Measurements from ENCODE around the gene ARHGEF37. TPM values are rescaled to one million over a fixed set of nuclear protein-coding genes. Genes with fewer than 3 reads are reported as not detected.

Gene ARHGEF37
- total and polyA plus RNA-seq, 2 donors (not counting 1 experiment from before 2014, with no cell fraction given): 0.31 to 5.3 TPM

DNA sequence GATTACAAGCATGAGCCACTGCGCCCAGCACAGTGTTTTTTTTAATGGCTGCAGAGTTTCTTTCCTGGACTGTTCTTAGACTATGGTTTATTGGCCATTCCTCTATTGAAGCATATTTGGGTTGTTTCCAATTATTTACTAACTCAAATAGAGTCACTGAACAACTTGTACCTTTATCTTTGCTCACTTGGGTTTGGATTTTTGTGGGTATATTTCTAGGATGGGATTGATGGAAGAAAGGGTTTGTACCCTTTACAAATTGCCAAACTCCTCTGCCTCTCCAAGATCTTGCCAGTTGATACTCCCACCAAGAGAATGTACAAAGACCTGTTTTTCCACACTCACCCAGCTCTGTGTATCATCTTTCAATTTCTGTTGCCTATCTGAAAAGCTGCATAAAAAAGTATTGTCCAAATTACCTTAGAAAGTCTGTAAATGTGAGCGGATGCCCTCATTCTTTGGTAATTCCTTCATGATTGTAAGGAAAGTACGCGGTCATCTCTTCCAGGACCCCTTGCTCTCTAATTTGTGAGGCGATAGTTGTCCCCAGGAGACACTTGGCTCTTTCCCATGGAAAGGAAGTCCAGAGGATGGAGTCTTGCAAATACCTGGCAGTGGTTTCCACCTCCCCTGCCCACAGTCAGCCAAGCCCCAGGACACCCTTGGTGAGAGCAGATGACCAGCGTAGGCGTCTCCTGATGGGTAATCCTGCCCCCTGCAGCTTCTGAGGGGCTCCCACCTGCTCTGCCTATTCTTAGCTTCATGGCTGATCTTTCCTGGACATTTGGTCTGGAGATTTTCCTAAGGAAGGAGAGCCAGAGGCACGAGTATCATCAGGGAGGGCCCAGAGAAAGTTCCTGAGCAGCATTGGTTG, 33.0 kb downstream of the ARHGEF37 start:
- no peak overlapping the region for H2AFZ ChIP-seq (ENCODE audit: low read length)

DNA sequence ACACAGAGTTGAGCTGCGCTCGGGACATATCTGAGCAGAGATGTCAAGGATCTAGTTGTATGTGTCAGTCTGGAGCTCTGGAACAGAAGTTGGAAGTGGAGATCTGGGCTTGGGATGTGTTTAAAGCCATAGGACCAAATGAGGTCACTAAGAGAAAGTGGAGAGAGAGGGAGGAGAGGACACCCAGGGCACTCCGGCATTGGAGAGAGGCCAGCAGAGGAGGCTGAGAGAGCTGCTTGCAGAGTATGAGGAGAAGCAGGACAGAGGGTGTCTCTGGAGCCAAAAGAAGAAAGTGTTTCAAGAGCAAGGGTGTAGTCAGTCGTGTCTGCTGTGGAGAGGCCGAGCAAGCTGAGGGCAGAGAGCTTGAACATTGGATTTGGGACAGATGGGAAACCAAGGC, 34.7 kb downstream of the ARHGEF37 start:
- Histone ChIP-seq H3K4me2 (ENCODE audit: extremely low read depth, insufficient read depth, low read length) (no peak overlapping the region), H3K9me3 (ENCODE audit: control insufficient read depth, insufficient read depth, low read depth, low read length) (no peaks in the 10 kb centered on the region), H3K79me2 (ENCODE audit: control insufficient read depth, insufficient read depth, low read length) (no peaks in the 10 kb centered on the region), H2AFZ (ENCODE audit: low read length) (no peak overlapping the region), H3K36me3 (ENCODE audit: control insufficient read depth, insufficient read depth, low read length) (no peaks in the 10 kb centered on the region), H3K27ac (ENCODE audit: insufficient read depth, low read length) (no peak overlapping the region), H3K9ac (ENCODE audit: insufficient read depth, low read length) (no peak overlapping the region), H3K27me3 (ENCODE audit: control insufficient read depth, insufficient read depth, low read length) (no peaks in the 10 kb centered on the region), H4K20me1 (ENCODE audit: control insufficient read depth, extremely low read depth, insufficient read depth, low read length) (no peaks in the 10 kb centered on the region), H3K4me3 (replicated peaks in 1 of 4; ENCODE audit: control extremely low read depth in 1 of 4, insufficient read depth in 1 of 4, low read depth in 3 of 4, low read length in 4 of 4) (no peak overlapping the region), H3K4me1 (ENCODE audit: control insufficient read depth, extremely low read depth, insufficient read depth, low read length) (peaks cover 10% of the 10 kb centered on the region)
- DNase-seq (ENCODE audit: low read depth in 2 of 2): no peak
- no peak for TF ChIP-seq EZH2 (IDR thresholded peaks at IDR 0.05; ENCODE audit: low read length, missing control alignments)
- TF ChIP-seq, protein P1, sequence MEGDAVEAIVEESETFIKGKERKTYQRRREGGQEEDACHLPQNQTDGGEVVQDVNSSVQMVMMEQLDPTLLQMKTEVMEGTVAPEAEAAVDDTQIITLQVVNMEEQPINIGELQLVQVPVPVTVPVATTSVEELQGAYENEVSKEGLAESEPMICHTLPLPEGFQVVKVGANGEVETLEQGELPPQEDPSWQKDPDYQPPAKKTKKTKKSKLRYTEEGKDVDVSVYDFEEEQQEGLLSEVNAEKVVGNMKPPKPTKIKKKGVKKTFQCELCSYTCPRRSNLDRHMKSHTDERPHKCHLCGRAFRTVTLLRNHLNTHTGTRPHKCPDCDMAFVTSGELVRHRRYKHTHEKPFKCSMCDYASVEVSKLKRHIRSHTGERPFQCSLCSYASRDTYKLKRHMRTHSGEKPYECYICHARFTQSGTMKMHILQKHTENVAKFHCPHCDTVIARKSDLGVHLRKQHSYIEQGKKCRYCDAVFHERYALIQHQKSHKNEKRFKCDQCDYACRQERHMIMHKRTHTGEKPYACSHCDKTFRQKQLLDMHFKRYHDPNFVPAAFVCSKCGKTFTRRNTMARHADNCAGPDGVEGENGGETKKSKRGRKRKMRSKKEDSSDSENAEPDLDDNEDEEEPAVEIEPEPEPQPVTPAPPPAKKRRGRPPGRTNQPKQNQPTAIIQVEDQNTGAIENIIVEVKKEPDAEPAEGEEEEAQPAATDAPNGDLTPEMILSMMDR (conservative IDR thresholded peaks at IDR 0.05 in 1 of 2, IDR thresholded peaks at IDR 0.05 in 1 of 2; ENCODE audit: low read depth in 1 of 2, low read length in 2 of 2): no peak

More for the DNA sequence above, 33.0 kb downstream of the ARHGEF37 start:
- TF ChIP-seq, protein P1 (conservative IDR thresholded peaks at IDR 0.05 in 1 of 2, IDR thresholded peaks at IDR 0.05 in 1 of 2; ENCODE audit: low read depth in 1 of 2, low read length in 2 of 2): no peak
- no peak for TF ChIP-seq EZH2 (IDR thresholded peaks at IDR 0.05; ENCODE audit: low read length, missing control alignments)
- Histone ChIP-seq H3K27ac (ENCODE audit: insufficient read depth, low read length) (no peak overlapping the region), H4K20me1 (ENCODE audit: control insufficient read depth, extremely low read depth, insufficient read depth, low read length) (no peaks in the 10 kb centered on the region), H3K4me2 (ENCODE audit: extremely low read depth, insufficient read depth, low read length) (no peak overlapping the region), H3K4me3 (replicated peaks in 1 of 4; ENCODE audit: control extremely low read depth in 1 of 4, insufficient read depth in 1 of 4, low read depth in 3 of 4, low read length in 4 of 4) (no peak overlapping the region), H3K9me3 (ENCODE audit: control insufficient read depth, insufficient read depth, low read depth, low read length) (no peaks in the 10 kb centered on the region), H3K27me3 (ENCODE audit: control insufficient read depth, insufficient read depth, low read length) (no peaks in the 10 kb centered on the region), H3K4me1 (ENCODE audit: control insufficient read depth, extremely low read depth, insufficient read depth, low read length) (peaks cover 14% of the 10 kb centered on the region), H3K36me3 (ENCODE audit: control insufficient read depth, insufficient read depth, low read length) (no peaks in the 10 kb centered on the region), H3K9ac (ENCODE audit: insufficient read depth, low read length) (no peak overlapping the region), H3K79me2 (ENCODE audit: control insufficient read depth, insufficient read depth, low read length) (no peaks in the 10 kb centered on the region)
- DNase-seq (ENCODE audit: low read depth in 2 of 2): no peak

DNA sequence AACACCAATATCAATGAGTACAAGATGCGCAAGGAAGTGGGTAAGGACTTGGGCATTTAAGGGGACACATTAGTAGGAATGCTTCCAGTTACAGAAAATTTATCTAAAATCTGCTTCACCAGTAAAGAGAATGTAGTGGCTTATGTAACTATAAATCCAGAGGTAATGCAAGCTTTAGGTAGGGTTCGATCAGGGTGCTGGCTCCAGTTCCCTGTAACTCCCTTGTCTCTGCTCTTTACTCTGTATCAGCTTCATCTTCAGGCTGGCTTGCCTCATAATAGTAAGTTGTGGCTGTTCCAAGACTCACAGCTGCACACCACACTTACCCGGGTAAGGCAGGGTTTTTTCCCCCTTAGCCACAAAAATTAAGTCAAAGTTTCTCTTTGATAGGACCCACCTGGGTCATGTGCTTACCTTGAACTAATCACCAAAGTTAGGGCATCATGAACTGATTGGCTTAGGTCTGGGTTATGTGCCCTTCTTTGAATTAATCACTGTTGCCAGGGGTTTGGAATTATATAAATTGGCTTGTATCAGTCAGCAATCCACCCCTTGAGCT, 35.5 kb downstream of the ARHGEF37 start:
- no peaks in the 10 kb centered on the region for H3K27me3 ChIP-seq (ENCODE audit: control insufficient read depth, insufficient read depth, low read length)
- H3K9ac ChIP-seq (ENCODE audit: insufficient read depth, low read length): no peak overlapping the region
- no peaks in the 10 kb centered on the region for H3K79me2 ChIP-seq (ENCODE audit: control insufficient read depth, insufficient read depth, low read length)
- H4K20me1 ChIP-seq (ENCODE audit: control insufficient read depth, extremely low read depth, insufficient read depth, low read length): no peaks in the 10 kb centered on the region
- no peak for DNase-seq (ENCODE audit: low read depth in 2 of 2)
- no peak overlapping the region for H3K4me2 ChIP-seq (ENCODE audit: extremely low read depth, insufficient read depth, low read length)
- no peak overlapping the region for H2AFZ ChIP-seq (ENCODE audit: low read length)
- no peak overlapping the region for H3K4me3 ChIP-seq (replicated peaks in 1 of 4; ENCODE audit: control extremely low read depth in 1 of 4, insufficient read depth in 1 of 4, low read depth in 3 of 4, low read length in 4 of 4)
- H3K27ac ChIP-seq (ENCODE audit: insufficient read depth, low read length): no peak overlapping the region
- no peak for TF ChIP-seq EZH2 (IDR thresholded peaks at IDR 0.05; ENCODE audit: low read length, missing control alignments)
- TF ChIP-seq, protein P1 (conservative IDR thresholded peaks at IDR 0.05 in 1 of 2, IDR thresholded peaks at IDR 0.05 in 1 of 2; ENCODE audit: low read depth in 1 of 2, low read length in 2 of 2): no peak
- H3K9me3 ChIP-seq (ENCODE audit: control insufficient read depth, insufficient read depth, low read depth, low read length): no peaks in the 10 kb centered on the region
- H3K4me1 ChIP-seq (ENCODE audit: control insufficient read depth, extremely low read depth, insufficient read depth, low read length): peaks cover 6% of the 10 kb centered on the region
- no peaks in the 10 kb centered on the region for H3K36me3 ChIP-seq (ENCODE audit: control insufficient read depth, insufficient read depth, low read length)

All from fibroblast of lung (primary cell).